Adrenal gland (tissue), 5 donors: ENCODE results near the gene DGKG.

Experiments
- CTCF ChIP-seq, 6 experiments: fragments of 450-650 bp in 4 of 6; fragments of 200-600 bp in 2 of 6; sonication (generic) in 1 of 6; IDR thresholded peaks; 1 replicate in 5 of 6; 2 replicates in 1 of 6; pipeline versions ENCODE4 v1.5.1 to v1.8.0; 2016 to 2021; ENCODE audit warnings: antibody characterized with exemption in 6 of 6, mild to moderate bottlenecking in 2 of 6, moderate library complexity in 1 of 6
- POLR2A ChIP-seq, 2 donors: fragments of 450-650 bp; IDR thresholded peaks; one replicate each; pipeline ENCODE4 v1.6.1; 2017; ENCODE audit warnings: antibody characterized with exemption in 2 of 2, mild to moderate bottlenecking in 2 of 2, moderate library complexity in 1 of 2
- donor health status: DM: no; HTN: no; CAD: no.

GRCh38 chr3:186257866-186258265, 104.2 kb downstream of the DGKG start:
- TF ChIP-seq CTCF (IDR thresholded peaks at IDR 0.05), result no peak
- no peak for TF ChIP-seq POLR2A (IDR thresholded peaks at IDR 0.05)
